Keratinocyte (primary cell): Measurements from ENCODE around the gene C14orf93. TPM values are rescaled to one million over a fixed set of nuclear protein-coding genes. Genes with fewer than 3 reads are reported as not detected.
A peak's percentile ranks its signal among the peaks of the same experiment; 100 is the strongest.

ENCODE experiments used
- DNase-seq: peaks from one replicate; pipeline ENCODE4 v3.0.0-alpha.2; 2011; ENCODE audit warnings: low read depth, missing footprints, low spot score
- FAIRE-seq: peaks from 2 replicates; lab custom pipeline; 2011; peaks lifted over from hg19 to GRCh38; lab: Jason Lieb, UNC
- H2AFZ ChIP-seq: 2 replicates; pipeline ENCODE4 v1.6.0; 2012; ENCODE audit warnings: low read length, control low read depth, inconsistent platforms; ENCODE audit not compliant: control insufficient read depth
- H3K27ac ChIP-seq: 2 replicates; pipeline ENCODE4 v1.5.1; 2011; ENCODE audit warnings: low read length; ENCODE audit not compliant: control insufficient read depth, insufficient read depth
- H3K27me3 ChIP-seq: 3 replicates; pipeline ENCODE4 v1.6.0; 2011; ENCODE audit warnings: low read length; ENCODE audit not compliant: control insufficient read depth, insufficient read depth; ENCODE audit errors: extremely low read depth
- H3K36me3 ChIP-seq, 2 experiments: 2 replicates in 1 of 2; 3 replicates in 1 of 2; pipeline ENCODE4 v1.5.1; 2011; ENCODE audit warnings: low read length in 2 of 2, mild to moderate bottlenecking in 1 of 2; ENCODE audit not compliant: control insufficient read depth in 2 of 2, insufficient read depth in 2 of 2; ENCODE audit errors: extremely low read depth in 1 of 2
- H3K4me1 ChIP-seq: 3 replicates; pipeline ENCODE4 v1.5.1; 2011; ENCODE audit warnings: low read length; ENCODE audit not compliant: control insufficient read depth, insufficient read depth; ENCODE audit errors: extremely low read depth
- H3K4me2 ChIP-seq: 3 replicates; pipeline ENCODE4 v1.6.0; 2011; ENCODE audit warnings: low read depth, low read length; ENCODE audit not compliant: control insufficient read depth, insufficient read depth; ENCODE audit errors: extremely low read depth
- H3K4me3 ChIP-seq, 3 experiments: fragments of 200-600 bp in 1 of 3; sonication (generic) in 1 of 3; 2 replicates in 2 of 3; 3 replicates in 1 of 3; pipeline ENCODE4 v1.5.1; 2011 to 2016; ENCODE audit warnings: low read length in 3 of 3, mild to moderate bottlenecking in 3 of 3, control low read depth in 2 of 3, inconsistent platforms in 1 of 3, low read depth in 1 of 3, mixed read lengths in 1 of 3, mixed run types in 1 of 3, moderate library complexity in 1 of 3; ENCODE audit not compliant: control insufficient read depth in 2 of 3, insufficient read depth in 2 of 3; ENCODE audit errors: extremely low read depth in 1 of 3
- H3K79me2 ChIP-seq: 2 replicates; pipeline ENCODE4 v1.6.0; 2012; ENCODE audit warnings: low read length; ENCODE audit not compliant: control insufficient read depth, insufficient read depth
- H3K9ac ChIP-seq: 3 replicates; pipeline ENCODE4 v1.6.0; 2011; ENCODE audit warnings: low read length; ENCODE audit not compliant: control insufficient read depth, insufficient read depth; ENCODE audit errors: extremely low read depth
- H3K9me1 ChIP-seq: 3 replicates; pipeline ENCODE4 v1.6.0; 2011; ENCODE audit warnings: low read length; ENCODE audit not compliant: control insufficient read depth, insufficient read depth; ENCODE audit errors: extremely low read depth
- H3K9me3 ChIP-seq: 2 replicates; pipeline ENCODE4 v1.5.1; 2012; ENCODE audit warnings: low read depth, low read length; ENCODE audit not compliant: control insufficient read depth
- H4K20me1 ChIP-seq: 3 replicates; pipeline ENCODE4 v1.6.0; 2011; ENCODE audit warnings: low read length; ENCODE audit not compliant: control insufficient read depth, insufficient read depth; ENCODE audit errors: extremely low read depth
- CTCF ChIP-seq, 3 experiments: IDR thresholded peaks in 1 of 3; conservative IDR thresholded peaks in 1 of 3; optimal IDR thresholded peaks in 1 of 3; 2 replicates in 2 of 3; 3 replicates in 1 of 3; pipeline versions ENCODE3 to v1.5.1; 2011; ENCODE audit warnings: low read length in 3 of 3, mild to moderate bottlenecking in 3 of 3, moderate library complexity in 2 of 3, control low read depth in 1 of 3, inconsistent platforms in 1 of 3; ENCODE audit not compliant: insufficient read depth in 2 of 3; ENCODE audit errors: extremely low read depth in 1 of 3
- EZH2 ChIP-seq: IDR thresholded peaks from one replicate; pipeline ENCODE4 v1.6.1; 2012; ENCODE audit warnings: inconsistent platforms, mild to moderate bottlenecking, low read length, moderate library complexity
- dilution Hi-C: fragments of 300-500 bp; cut with MboI; formaldehyde crosslinking; loops from one replicate; pipeline ENCODE4 v1.7.0; 2020; ENCODE audit warnings: low sequenced_read_pairs; ENCODE audit not compliant: extremely low pct_ligation_motif_present
- polyA plus RNA-seq, 5 experiments: library from polyadenylated mRNA; depleted of rRNA in 3 of 5; stranded (reverse) in 3 of 5; stranded (forward) in 1 of 5; unstranded in 1 of 5; fragments of >200 nt; gene quantifications; 1 replicate in 1 of 5; 2 replicates in 3 of 5; 3 replicates in 1 of 5; pipeline versions ENCODE4 v1.2.1 to v1.2.3, GENCODE V29; 2011 to 2012; ENCODE audit warnings: missing spikeins in 2 of 5, low read depth in 1 of 5, low replicate concordance in 1 of 5

C14orf93 gene
- polyA plus RNA-seq, 1 donor (not counting 4 experiments of a cell fraction or from before 2014, with no cell fraction given): 7.7 TPM

GRCh38 chr14:23035303-23036144 is 25.6 kb upstream of the C14orf93 start:
- H3K9ac ChIP-seq: peak overlapping the region; percentile 98
- H3K9me3 ChIP-seq: no peaks in the 10 kb centered on the region
- TF ChIP-seq CTCF (optimal IDR thresholded peaks at IDR 0.05 in 1 of 3, IDR thresholded peaks at IDR 0.05 in 1 of 3, conservative IDR thresholded peaks at IDR 0.05 in 1 of 3; ENCODE audit: extremely low read depth in 1 of 3, insufficient read depth in 2 of 3, low read length in 3 of 3) (no peak), EZH2 (no peak)
- no peaks in the 10 kb centered on the region for H3K27me3 ChIP-seq
- no peak for DNase-seq
- no peak for FAIRE-seq
- no peaks in the 10 kb centered on the region for H3K9me1 ChIP-seq
- no peaks in the 10 kb centered on the region for H4K20me1 ChIP-seq
- peak overlapping the region in 2 of 3 experiments; percentile 98 for H3K4me3 ChIP-seq
- peaks cover 28% of the 10 kb centered on the region for H3K79me2 ChIP-seq
- peak overlapping the region; percentile 83 for H3K4me2 ChIP-seq
- peaks cover 10% of the 10 kb centered on the region for H3K4me1 ChIP-seq
- peak overlapping the region; percentile 100 for H2AFZ ChIP-seq
- H3K27ac ChIP-seq: peak overlapping the region; percentile 100
- dilution Hi-C loops: no loop called here
- peaks cover 5 to 6% of the 10 kb centered on the region in 2 experiments for H3K36me3 ChIP-seq

GRCh38 chr14:23034498-23035302 is 24.8 kb upstream of the C14orf93 start, which contains the start of gene PSMB5:
Gene PSMB5 (minus strand): TSS chr14:23034900. CDS start chr14:23034881, 19 bp downstream.
- peak; percentile 87 for FAIRE-seq
- Histone ChIP-seq H3K9ac (peak within 1 kb of the TSS; percentile 98), H3K36me3 (peaks cover 5 to 6% of the 10 kb centered on the region in 2 experiments)

More at GRCh38 chr14:23034498-23035302, 24.8 kb upstream of the C14orf93 start, which contains the start of gene PSMB5:
- H3K9me3 ChIP-seq: no peaks in the 10 kb centered on the region
- H3K27me3 ChIP-seq: no peaks in the 10 kb centered on the region
- dilution Hi-C loops: no loop called here
- H3K79me2 ChIP-seq: peaks cover 28% of the 10 kb centered on the region
- H2AFZ ChIP-seq: peak within 1 kb of the TSS; percentile 100
- peak within 1 kb of the TSS; percentile 100 for H3K27ac ChIP-seq
- TF ChIP-seq EZH2 (no peak), CTCF (optimal IDR thresholded peaks at IDR 0.05 in 1 of 3, IDR thresholded peaks at IDR 0.05 in 1 of 3, conservative IDR thresholded peaks at IDR 0.05 in 1 of 3; ENCODE audit: extremely low read depth in 1 of 3, insufficient read depth in 2 of 3, low read length in 3 of 3) (no peak)
- peak within 1 kb of the TSS; percentile 83 for H3K4me2 ChIP-seq
- no peaks in the 10 kb centered on the region for H3K9me1 ChIP-seq
- H3K4me3 ChIP-seq: peak within 1 kb of the TSS; percentile 96 to 98 (median 98)
- H4K20me1 ChIP-seq: no peaks in the 10 kb centered on the region
- peaks cover 10% of the 10 kb centered on the region for H3K4me1 ChIP-seq
- DNase-seq: peak; percentile 89
